ENCODE data around the gene C1R.

Gene C1R

DNA sequence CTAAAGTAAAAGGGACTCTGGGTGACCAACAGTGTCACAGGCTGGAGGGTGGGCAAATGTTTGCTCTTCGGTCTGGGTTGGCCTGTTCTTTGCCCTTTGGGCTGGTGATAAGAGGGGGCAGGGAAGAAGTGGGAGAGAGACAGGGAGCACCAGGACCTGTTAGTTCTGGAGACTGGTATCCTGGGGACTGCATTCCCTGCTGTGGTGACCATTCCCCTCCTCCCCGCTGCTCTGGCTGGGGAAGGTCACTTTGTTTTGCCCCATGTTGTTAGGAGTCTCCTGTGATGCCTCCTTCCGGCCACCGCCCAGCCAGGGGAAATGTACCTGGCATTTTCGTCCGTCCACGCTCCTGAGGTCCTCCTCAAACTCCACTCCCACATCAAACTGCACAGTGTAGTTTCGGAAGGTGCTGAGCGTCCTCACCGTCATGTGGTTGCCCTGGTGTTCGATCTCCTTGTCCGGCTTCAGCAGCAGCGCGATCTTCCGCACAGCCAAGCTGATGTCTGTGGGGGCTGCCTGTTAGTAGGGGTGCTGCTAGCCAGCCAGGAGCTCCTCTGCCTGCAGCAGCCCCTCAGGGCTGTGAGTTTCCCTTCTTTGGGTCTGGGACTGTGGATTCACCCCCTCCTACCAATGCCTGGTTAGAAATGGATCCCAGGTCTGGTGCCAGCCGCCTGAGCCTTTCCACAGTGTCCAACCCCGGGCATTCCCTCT, 35.8 kb upstream of the C1R start:
- no peak for DNase-seq (ENCODE audit: low read depth)
- no peak overlapping the region for H3K4me3 ChIP-seq (ENCODE audit: low read depth, low read length)
- TF ChIP-seq, protein P1, sequence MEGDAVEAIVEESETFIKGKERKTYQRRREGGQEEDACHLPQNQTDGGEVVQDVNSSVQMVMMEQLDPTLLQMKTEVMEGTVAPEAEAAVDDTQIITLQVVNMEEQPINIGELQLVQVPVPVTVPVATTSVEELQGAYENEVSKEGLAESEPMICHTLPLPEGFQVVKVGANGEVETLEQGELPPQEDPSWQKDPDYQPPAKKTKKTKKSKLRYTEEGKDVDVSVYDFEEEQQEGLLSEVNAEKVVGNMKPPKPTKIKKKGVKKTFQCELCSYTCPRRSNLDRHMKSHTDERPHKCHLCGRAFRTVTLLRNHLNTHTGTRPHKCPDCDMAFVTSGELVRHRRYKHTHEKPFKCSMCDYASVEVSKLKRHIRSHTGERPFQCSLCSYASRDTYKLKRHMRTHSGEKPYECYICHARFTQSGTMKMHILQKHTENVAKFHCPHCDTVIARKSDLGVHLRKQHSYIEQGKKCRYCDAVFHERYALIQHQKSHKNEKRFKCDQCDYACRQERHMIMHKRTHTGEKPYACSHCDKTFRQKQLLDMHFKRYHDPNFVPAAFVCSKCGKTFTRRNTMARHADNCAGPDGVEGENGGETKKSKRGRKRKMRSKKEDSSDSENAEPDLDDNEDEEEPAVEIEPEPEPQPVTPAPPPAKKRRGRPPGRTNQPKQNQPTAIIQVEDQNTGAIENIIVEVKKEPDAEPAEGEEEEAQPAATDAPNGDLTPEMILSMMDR (IDR thresholded peaks at IDR 0.05; ENCODE audit: low read depth, low read length, missing control alignments) = no peak

DNA sequence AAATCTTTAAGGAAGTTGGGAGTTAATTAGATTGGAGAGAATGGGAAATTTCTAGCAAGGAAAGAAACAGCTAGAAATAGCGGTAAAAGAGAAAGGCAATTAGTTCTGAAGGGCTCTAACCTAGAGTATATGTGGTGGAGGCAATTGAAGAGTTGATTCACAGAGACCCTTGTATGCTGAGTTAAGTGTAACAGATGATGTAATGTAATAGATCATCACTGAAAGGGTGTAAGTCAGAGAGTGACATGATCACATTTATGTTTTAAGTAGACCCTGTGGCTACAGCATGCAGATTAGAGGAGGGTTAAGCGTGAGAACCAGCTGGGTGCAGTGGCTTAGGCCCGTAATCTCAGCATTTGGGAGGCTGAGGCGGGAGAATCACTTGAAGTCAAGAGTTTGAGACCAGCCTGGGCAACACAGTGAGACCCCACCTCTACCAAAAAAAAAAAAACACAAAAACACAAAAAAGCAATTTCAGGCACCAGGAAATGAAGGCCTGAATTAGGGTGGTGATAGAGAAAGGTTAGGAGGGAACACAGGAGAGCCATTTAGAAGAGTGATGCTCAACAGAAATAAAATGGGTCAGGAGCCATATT, 33.5 kb upstream of the C1R start:
- no peak overlapping the region for H3K4me3 ChIP-seq (ENCODE audit: low read depth, low read length)
- DNase-seq (ENCODE audit: low read depth) = no peak
- TF ChIP-seq, protein P1 (IDR thresholded peaks at IDR 0.05; ENCODE audit: low read depth, low read length, missing control alignments) = no peak

DNA sequence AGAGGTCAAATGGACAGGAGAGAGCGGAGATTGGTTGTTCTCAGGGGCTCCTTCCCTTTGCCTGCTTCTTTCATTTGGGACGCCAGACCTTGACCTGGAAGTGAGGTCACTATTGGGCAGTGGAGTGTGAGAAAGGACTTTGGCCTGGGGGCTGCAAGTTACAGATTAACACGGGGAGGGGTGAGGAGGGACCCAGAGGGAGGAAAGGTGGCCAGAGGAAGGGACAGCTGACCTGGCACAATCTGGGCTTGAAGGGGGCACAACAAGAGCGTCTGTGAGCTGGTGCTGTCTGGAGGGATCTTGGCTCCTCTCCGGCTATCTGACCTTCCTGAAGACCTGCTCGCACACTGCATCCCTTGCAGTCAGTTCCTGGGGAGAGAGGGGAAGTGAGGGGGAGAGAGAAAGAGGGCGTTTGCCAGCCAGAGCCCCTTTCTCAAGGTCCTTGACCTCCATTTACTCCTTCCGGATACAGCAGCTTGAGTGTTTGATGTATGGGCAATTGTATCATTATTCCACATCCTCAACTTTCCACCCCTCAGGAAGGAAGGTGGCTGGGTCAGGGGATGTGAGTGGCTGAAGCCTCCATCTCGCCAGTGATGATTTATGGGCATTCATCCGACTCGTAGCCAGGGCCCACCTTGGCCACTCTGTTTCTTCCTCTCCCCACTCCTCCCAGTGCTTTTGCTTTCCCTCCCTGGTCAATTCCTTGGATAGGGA, 31.7 kb upstream of the C1R start:
- TF ChIP-seq, protein P1 (IDR thresholded peaks at IDR 0.05; ENCODE audit: low read depth, low read length, missing control alignments) = no peak
- DNase-seq (ENCODE audit: low read depth) = no peak
- H3K4me3 ChIP-seq (ENCODE audit: low read depth, low read length) = no peak overlapping the region

DNA sequence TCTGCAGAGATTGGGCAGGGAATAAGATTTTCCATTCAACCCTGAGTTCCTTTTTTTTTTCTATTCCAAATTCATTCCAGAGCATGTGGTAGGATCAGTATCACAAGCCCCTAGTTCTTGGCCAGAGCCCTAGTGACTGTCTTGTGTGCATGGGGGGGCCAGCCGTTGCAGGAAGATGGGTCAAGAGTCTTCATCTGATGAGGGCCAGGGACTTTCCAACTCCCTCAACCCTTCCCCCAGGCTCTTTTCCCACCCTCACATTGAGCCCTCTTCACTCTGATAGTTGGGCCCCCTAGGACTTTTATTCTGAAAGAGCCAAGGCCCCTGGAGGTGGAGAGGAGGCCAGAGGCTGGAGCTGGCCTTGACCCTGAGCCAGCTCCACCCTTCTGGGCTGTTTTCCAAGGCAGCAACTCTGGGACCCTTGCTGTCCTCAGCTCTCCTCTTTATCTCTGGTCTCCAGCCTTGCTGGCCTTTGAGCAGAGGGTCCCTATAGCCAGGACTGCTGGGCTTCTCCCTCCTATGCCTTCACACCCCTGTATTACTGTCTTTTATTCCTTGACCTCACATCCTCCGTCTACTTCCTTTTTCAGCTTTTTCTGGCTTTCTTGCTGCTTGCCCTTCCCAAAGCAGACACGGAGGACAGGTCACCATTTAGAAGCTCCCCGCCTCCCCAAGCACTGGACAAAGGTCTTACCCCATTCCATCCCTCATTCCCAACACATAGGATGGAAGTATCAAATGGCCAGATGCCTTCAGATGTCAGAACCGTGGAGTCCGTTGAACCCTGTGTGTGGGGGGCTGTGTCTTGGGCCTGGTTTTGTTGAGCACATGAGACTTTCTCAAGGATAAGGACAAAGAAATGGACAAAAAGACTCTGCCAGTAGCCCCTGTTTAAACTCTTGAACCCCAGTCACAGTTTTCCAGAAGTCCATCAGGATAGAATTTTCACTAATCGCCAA, 30.8 kb upstream of the C1R start:
- TF ChIP-seq, protein P1 (IDR thresholded peaks at IDR 0.05; ENCODE audit: low read depth, low read length, missing control alignments) = no peak
- no peak for DNase-seq (ENCODE audit: low read depth)
- no peak overlapping the region for H3K4me3 ChIP-seq (ENCODE audit: low read depth, low read length)

DNA sequence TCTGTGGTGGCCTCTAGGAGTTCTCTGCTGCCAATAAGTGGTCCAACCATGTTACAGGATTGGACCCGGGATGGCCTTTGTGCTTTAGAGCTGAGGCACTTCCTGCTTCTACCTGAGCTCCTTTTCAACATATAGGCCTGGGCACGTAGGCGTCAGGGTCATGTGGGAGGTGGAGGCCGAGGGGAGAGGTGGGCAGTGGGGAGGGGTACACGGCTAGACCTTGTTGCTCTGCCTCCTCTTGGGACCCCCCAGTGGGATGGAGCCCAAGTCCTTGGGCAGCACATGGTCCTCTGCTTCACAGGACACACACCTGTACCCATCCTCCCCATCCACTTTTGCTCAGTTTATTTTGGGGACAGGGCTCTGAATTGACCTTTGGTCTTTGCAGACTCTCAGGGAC, 29.1 kb upstream of the C1R start:
- DNase-seq (ENCODE audit: low read depth) = no peak
- H3K4me3 ChIP-seq (ENCODE audit: low read depth, low read length) = no peak overlapping the region
- TF ChIP-seq, protein P1 (IDR thresholded peaks at IDR 0.05; ENCODE audit: low read depth, low read length, missing control alignments) = no peak

DNA sequence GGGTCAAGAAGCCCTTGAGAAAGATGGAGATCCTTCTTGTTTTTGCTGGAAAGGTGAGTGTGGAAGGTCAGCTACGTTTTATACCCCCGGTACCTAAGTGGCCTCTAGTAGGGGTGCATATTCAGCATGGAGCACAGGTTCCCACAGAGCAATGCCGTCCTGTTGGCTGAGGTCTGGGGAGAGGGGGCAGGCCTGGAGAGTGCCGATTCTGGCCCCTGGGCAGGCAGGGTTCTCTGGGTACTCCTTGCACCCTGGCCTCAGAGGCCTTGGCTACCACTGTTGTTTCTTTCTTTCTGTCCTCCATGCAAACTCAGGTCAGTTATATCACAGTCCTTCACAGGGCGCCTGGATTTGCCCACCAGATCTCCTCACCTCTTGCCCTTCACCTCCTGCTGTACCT, 27.9 kb upstream of the C1R start:
- no peak for DNase-seq (ENCODE audit: low read depth)
- no peak overlapping the region for H3K4me3 ChIP-seq (ENCODE audit: low read depth, low read length)
- TF ChIP-seq, protein P1 (IDR thresholded peaks at IDR 0.05; ENCODE audit: low read depth, low read length, missing control alignments) = no peak

Data from GM12864 (cell line).